Small intestine (tissue), 7 donors: ENCODE measurements around the gene RAD51AP2. TPM values are rescaled to one million over a fixed set of nuclear protein-coding genes. Genes with fewer than 3 reads are reported as not detected.

Source experiments
- DNase-seq, 2 donors: peaks; one replicate each; pipeline versions ENCODE4 v3.0.0 to v3.0.0-alpha.2; 2013
- FAIRE-seq: peaks from 2 replicates; lab custom pipeline; 2012; peaks lifted over from hg19 to GRCh38; lab: Jason Lieb, UNC
- H3K27ac ChIP-seq, 3 donors: one replicate each; pipeline ENCODE4 v1.5.1; 2013; ENCODE audit warnings: low read length in 2 of 3, mild to moderate bottlenecking in 2 of 3, control low read depth in 1 of 3, inconsistent platforms in 1 of 3, low read depth in 1 of 3, moderate library complexity in 1 of 3
- H3K27me3 ChIP-seq, 3 donors: one replicate each; pipeline ENCODE4 v1.6.1; 2013; ENCODE audit warnings: low read length in 3 of 3, inconsistent platforms in 1 of 3; ENCODE audit not compliant: control insufficient read depth in 3 of 3, insufficient read depth in 3 of 3
- H3K36me3 ChIP-seq, 3 donors: one replicate each; pipeline ENCODE4 v1.6.1; 2013; ENCODE audit warnings: low read length in 3 of 3, inconsistent platforms in 1 of 3, low read depth in 1 of 3, mild to moderate bottlenecking in 1 of 3, moderate library complexity in 1 of 3; ENCODE audit not compliant: control insufficient read depth in 3 of 3, insufficient read depth in 2 of 3
- H3K4me1 ChIP-seq, 3 donors: one replicate each; pipeline ENCODE4 v1.6.1; 2013; ENCODE audit warnings: low read length in 2 of 3, inconsistent platforms in 1 of 3, low read depth in 1 of 3, mild to moderate bottlenecking in 1 of 3, moderate library complexity in 1 of 3; ENCODE audit not compliant: control insufficient read depth in 3 of 3, insufficient read depth in 2 of 3
- H3K4me3 ChIP-seq, 3 donors: one replicate each; pipeline ENCODE4 v1.5.1; 2013; ENCODE audit warnings: low read length in 3 of 3, control low read depth in 1 of 3, inconsistent platforms in 1 of 3, low read depth in 1 of 3, mild to moderate bottlenecking in 1 of 3, moderate library complexity in 1 of 3
- H3K9me3 ChIP-seq, 2 donors: one replicate each; pipeline ENCODE4 v1.6.1; 2013; ENCODE audit warnings: low read depth in 1 of 2, low read length in 1 of 2; ENCODE audit not compliant: control insufficient read depth in 2 of 2, insufficient read depth in 1 of 2
- WGBS, 3 donors: extraction: QIAGEN DNeasy Blood & Tissue Kit; methylation state at CpG; one replicate each; pipeline ENCODE4 v1.1.7; 2013; 5-methylcytosine and 5-hydroxymethylcytosine counted together
- polyA plus RNA-seq, 4 donors: library from polyadenylated mRNA; stranded (reverse) in 3 of 4; unstranded in 1 of 4; fragments of 200-250 nt in 3 of 4; fragments of 120-200 nt in 1 of 4; gene quantifications; one replicate each; pipeline versions ENCODE4 v1.2.1 to v1.2.3, GENCODE V29; 2013
- donor health status: healthy with polysubstance abuse.
- donor health status: control.
- donor health status: control.
- donor health status: Bipolar disorder and iron deficiency.
- donor health status: healthy.

RAD51AP2 gene
- polyA plus RNA-seq, 4 donors = 0.03 TPM; not detected in 3

- Histone ChIP-seq H3K27ac (no peak overlapping the region), H3K9me3 (peaks cover 0 to 6% of the 10 kb centered on the region in 2 donors), H3K4me1 (no peaks in the 10 kb centered on the region), H3K27me3 (no peaks in the 10 kb centered on the region), H3K4me3 (no peak overlapping the region), H3K36me3 (no peaks in the 10 kb centered on the region)
- DNase-seq = no peak
- no peak for FAIRE-seq
Observed at GRCh38 chr2:17471979-17472378, 46.3 kb downstream of the RAD51AP2 start.

GRCh38 chr2:17470855-17471641, 47.2 kb downstream of the RAD51AP2 start:
- H3K4me1 ChIP-seq = no peaks in the 10 kb centered on the region
- WGBS, 3 donors = 70 to 77% (median 72%) methylated on average over 6 of the region's 6 CpGs
- H3K4me3 ChIP-seq = no peak overlapping the region
- H3K9me3 ChIP-seq = peaks cover 0 to 6% of the 10 kb centered on the region in 2 donors
- peak in 1 of 2 donors; percentile 2 for DNase-seq
- no peaks in the 10 kb centered on the region for H3K27me3 ChIP-seq
- no peaks in the 10 kb centered on the region for H3K36me3 ChIP-seq
- FAIRE-seq = no peak
- no peak overlapping the region for H3K27ac ChIP-seq

GRCh38 chr2:17461087-17461475, 57.2 kb downstream of the RAD51AP2 start:
- FAIRE-seq (no peak), DNase-seq (no peak)
- no peaks in the 10 kb centered on the region for H3K36me3 ChIP-seq
- no peaks in the 10 kb centered on the region for H3K4me1 ChIP-seq
- WGBS, 3 donors = 72 to 90% (median 85%) methylated on average over 1 of the region's 1 CpG
- H3K27ac ChIP-seq = no peak overlapping the region
- no peak overlapping the region for H3K4me3 ChIP-seq
- no peaks in the 10 kb centered on the region for H3K9me3 ChIP-seq
- H3K27me3 ChIP-seq = no peaks in the 10 kb centered on the region

Other genes starting within 250 kb of the RAD51AP2 start
- gene VSNL1, start 22.3 kb upstream of the RAD51AP2 start, polyA plus RNA-seq = under 1 TPM in 3 of 4 donors, not detected in 1; 0.07 to 0.54 (median 0.16) TPM
- 10 to 100 TPM in 2 of 4 donors, 1 to 10 TPM in 2; 8.8 to 22.6 (median 10.5) TPM for gene SMC6, start 235.4 kb upstream of the RAD51AP2 start, polyA plus RNA-seq
- gene GEN1, start 235.7 kb upstream of the RAD51AP2 start, polyA plus RNA-seq = 1 to 10 TPM; 1.1 to 9.5 (median 3.4) TPM